HepG2 (cell line): Measurements from ENCODE around the gene OLFM2. TPM values are rescaled to one million over a fixed set of nuclear protein-coding genes. Genes with fewer than 3 reads are reported as not detected.
A peak's percentile ranks its signal among the peaks of the same experiment; 100 is the strongest.

Source experiments
- CREM ChIP-seq, 2 experiments: sonication (generic) in 1 of 2; formaldehyde crosslinking in 1 of 2; IDR thresholded peaks; 2 replicates each; pipeline versions ENCODE4 v1.4.0 to v1.6.1; 2016 to 2020; ENCODE audit warnings: antibody characterized with exemption in 1 of 2, mild to moderate bottlenecking in 1 of 2, missing genetic modification reagents in 1 of 2
- HMGA1 ChIP-seq: sonication (generic); formaldehyde crosslinking; conservative IDR thresholded peaks from 2 replicates; pipeline ENCODE4 v1.4.0; 2020; ENCODE audit warnings: missing genetic modification reagents
- KLF12 ChIP-seq: sonication (generic); formaldehyde crosslinking; IDR thresholded peaks from 2 replicates; pipeline ENCODE4 v1.4.0; 2020; ENCODE audit warnings: missing genetic modification reagents, borderline replicate concordance
- NCOA5 ChIP-seq: sonication (generic); formaldehyde crosslinking; IDR thresholded peaks from 2 replicates; pipeline ENCODE4 v1.4.0; 2020; ENCODE audit warnings: missing genetic modification reagents
- NR2C2 ChIP-seq: sonication (generic); formaldehyde crosslinking; IDR thresholded peaks from 2 replicates; pipeline ENCODE4 v1.4.0; 2020; ENCODE audit warnings: missing genetic modification reagents, mild to moderate bottlenecking, moderate library complexity, borderline replicate concordance
- polyA plus RNA-seq, 8 experiments: library from polyadenylated mRNA; depleted of rRNA in 3 of 8; stranded (reverse) in 7 of 8; unstranded in 1 of 8; fragments of >200 nt; fragmentation: Illumina TruSeq in 4 of 8; extraction: Trizol in 4 of 8; gene quantifications; 2 replicates each; pipeline versions ENCODE4 v1.2.1 to v1.2.3, GENCODE V29; 2011 to 2016; ENCODE audit warnings: low read depth in 4 of 8, missing spikeins in 1 of 8, mixed read lengths in 1 of 8; ENCODE audit not compliant: insufficient read depth in 1 of 8
- total RNA-seq, 5 experiments: library from RNA; depleted of rRNA; stranded (reverse); fragments of >200 nt; fragmentation: Illumina TruSeq; extraction: Trizol; gene quantifications; 2 replicates each; pipeline ENCODE4 v1.2.3, GENCODE V29; 2016; ENCODE audit warnings: low read depth in 1 of 5
- TF ChIP-seq, protein P1 (sequence below): sonication (generic); formaldehyde crosslinking; IDR thresholded peaks from 2 replicates; pipeline ENCODE4 v1.9.0; 2021; ENCODE audit warnings: mild to moderate bottlenecking, missing genetic modification reagents
- TF ChIP-seq, protein P2 (sequence below), 2 experiments: fragments of 450-650 bp in 1 of 2; sonication (generic) in 1 of 2; formaldehyde crosslinking; IDR thresholded peaks; 2 replicates each; pipeline versions ENCODE4 v1.5.0 to v1.8.0; 2020 to 2022; ENCODE audit warnings: mild to moderate bottlenecking in 1 of 2, missing genetic modification reagents in 1 of 2
- TF ChIP-seq, protein P3 (sequence below): sonication (generic); formaldehyde crosslinking; IDR thresholded peaks from 2 replicates; pipeline ENCODE4 v1.4.0; 2020; ENCODE audit warnings: missing genetic modification reagents, borderline replicate concordance
- TF ChIP-seq, protein P4 (sequence below): sonication (generic); formaldehyde crosslinking; IDR thresholded peaks from 2 replicates; pipeline ENCODE4 v1.5.1; 2020; ENCODE audit warnings: mild to moderate bottlenecking, missing genetic modification reagents, borderline replicate concordance

Gene OLFM2
- total and polyA plus RNA-seq, 2 of the 13 experiments (the other 11 are each of a cell fraction or from before 2014, with no cell fraction given), result 0.20 to 0.51 TPM

DNA sequence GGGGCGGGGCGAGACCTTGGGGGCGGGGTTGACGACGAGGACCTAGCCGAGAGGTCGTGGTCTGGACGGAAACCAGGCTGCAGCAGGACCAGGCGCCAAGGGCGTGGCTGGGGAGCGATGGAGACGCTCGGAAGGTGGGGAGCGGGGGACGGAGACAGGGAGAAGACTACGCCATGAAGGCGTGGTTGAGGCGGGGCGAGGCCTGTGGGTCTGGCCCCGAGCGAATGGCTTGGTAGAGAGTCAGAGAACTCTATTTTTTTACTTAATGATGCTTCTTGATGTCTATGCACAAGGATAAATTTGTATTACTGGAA, 116.8 kb downstream of the OLFM2 start (continued):
- TF ChIP-seq, protein P1, sequence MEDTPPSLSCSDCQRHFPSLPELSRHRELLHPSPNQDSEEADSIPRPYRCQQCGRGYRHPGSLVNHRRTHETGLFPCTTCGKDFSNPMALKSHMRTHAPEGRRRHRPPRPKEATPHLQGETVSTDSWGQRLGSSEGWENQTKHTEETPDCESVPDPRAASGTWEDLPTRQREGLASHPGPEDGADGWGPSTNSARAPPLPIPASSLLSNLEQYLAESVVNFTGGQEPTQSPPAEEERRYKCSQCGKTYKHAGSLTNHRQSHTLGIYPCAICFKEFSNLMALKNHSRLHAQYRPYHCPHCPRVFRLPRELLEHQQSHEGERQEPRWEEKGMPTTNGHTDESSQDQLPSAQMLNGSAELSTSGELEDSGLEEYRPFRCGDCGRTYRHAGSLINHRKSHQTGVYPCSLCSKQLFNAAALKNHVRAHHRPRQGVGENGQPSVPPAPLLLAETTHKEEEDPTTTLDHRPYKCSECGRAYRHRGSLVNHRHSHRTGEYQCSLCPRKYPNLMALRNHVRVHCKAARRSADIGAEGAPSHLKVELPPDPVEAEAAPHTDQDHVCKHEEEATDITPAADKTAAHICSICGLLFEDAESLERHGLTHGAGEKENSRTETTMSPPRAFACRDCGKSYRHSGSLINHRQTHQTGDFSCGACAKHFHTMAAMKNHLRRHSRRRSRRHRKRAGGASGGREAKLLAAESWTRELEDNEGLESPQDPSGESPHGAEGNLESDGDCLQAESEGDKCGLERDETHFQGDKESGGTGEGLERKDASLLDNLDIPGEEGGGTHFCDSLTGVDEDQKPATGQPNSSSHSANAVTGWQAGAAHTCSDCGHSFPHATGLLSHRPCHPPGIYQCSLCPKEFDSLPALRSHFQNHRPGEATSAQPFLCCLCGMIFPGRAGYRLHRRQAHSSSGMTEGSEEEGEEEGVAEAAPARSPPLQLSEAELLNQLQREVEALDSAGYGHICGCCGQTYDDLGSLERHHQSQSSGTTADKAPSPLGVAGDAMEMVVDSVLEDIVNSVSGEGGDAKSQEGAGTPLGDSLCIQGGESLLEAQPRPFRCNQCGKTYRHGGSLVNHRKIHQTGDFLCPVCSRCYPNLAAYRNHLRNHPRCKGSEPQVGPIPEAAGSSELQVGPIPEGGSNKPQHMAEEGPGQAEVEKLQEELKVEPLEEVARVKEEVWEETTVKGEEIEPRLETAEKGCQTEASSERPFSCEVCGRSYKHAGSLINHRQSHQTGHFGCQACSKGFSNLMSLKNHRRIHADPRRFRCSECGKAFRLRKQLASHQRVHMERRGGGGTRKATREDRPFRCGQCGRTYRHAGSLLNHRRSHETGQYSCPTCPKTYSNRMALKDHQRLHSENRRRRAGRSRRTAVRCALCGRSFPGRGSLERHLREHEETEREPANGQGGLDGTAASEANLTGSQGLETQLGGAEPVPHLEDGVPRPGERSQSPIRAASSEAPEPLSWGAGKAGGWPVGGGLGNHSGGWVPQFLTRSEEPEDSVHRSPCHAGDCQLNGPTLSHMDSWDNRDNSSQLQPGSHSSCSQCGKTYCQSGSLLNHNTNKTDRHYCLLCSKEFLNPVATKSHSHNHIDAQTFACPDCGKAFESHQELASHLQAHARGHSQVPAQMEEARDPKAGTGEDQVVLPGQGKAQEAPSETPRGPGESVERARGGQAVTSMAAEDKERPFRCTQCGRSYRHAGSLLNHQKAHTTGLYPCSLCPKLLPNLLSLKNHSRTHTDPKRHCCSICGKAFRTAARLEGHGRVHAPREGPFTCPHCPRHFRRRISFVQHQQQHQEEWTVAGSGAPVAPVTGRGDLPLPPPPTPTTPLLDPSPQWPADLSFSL (CRISPR knock-in tag), result no peak
- TF ChIP-seq KLF12 (CRISPR knock-in tag) (peak; percentile 75), CREM (IDR thresholded peaks at IDR 0.05) (no peak), CREM (CRISPR knock-in tag; IDR thresholded peaks at IDR 0.05) (no peak), HMGA1 (CRISPR knock-in tag) (no peak), NCOA5 (CRISPR knock-in tag) (no peak), NR2C2 (CRISPR knock-in tag) (no peak)
- TF ChIP-seq, protein P2, sequence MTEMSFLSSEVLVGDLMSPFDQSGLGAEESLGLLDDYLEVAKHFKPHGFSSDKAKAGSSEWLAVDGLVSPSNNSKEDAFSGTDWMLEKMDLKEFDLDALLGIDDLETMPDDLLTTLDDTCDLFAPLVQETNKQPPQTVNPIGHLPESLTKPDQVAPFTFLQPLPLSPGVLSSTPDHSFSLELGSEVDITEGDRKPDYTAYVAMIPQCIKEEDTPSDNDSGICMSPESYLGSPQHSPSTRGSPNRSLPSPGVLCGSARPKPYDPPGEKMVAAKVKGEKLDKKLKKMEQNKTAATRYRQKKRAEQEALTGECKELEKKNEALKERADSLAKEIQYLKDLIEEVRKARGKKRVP (CRISPR knock-in tag; IDR thresholded peaks at IDR 0.05), result no peak
- TF ChIP-seq, protein P3, sequence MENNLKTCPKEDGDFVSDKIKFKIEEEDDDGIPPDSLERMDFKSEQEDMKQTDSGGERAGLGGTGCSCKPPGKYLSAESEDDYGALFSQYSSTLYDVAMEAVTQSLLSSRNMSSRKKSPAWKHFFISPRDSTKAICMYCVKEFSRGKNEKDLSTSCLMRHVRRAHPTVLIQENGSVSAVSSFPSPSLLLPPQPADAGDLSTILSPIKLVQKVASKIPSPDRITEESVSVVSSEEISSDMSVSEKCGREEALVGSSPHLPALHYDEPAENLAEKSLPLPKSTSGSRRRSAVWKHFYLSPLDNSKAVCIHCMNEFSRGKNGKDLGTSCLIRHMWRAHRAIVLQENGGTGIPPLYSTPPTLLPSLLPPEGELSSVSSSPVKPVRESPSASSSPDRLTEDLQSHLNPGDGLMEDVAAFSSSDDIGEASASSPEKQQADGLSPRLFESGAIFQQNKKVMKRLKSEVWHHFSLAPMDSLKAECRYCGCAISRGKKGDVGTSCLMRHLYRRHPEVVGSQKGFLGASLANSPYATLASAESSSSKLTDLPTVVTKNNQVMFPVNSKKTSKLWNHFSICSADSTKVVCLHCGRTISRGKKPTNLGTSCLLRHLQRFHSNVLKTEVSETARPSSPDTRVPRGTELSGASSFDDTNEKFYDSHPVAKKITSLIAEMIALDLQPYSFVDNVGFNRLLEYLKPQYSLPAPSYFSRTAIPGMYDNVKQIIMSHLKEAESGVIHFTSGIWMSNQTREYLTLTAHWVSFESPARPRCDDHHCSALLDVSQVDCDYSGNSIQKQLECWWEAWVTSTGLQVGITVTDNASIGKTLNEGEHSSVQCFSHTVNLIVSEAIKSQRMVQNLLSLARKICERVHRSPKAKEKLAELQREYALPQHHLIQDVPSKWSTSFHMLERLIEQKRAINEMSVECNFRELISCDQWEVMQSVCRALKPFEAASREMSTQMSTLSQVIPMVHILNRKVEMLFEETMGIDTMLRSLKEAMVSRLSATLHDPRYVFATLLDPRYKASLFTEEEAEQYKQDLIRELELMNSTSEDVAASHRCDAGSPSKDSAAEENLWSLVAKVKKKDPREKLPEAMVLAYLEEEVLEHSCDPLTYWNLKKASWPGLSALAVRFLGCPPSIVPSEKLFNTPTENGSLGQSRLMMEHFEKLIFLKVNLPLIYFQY, result no peak
- TF ChIP-seq, protein P4, sequence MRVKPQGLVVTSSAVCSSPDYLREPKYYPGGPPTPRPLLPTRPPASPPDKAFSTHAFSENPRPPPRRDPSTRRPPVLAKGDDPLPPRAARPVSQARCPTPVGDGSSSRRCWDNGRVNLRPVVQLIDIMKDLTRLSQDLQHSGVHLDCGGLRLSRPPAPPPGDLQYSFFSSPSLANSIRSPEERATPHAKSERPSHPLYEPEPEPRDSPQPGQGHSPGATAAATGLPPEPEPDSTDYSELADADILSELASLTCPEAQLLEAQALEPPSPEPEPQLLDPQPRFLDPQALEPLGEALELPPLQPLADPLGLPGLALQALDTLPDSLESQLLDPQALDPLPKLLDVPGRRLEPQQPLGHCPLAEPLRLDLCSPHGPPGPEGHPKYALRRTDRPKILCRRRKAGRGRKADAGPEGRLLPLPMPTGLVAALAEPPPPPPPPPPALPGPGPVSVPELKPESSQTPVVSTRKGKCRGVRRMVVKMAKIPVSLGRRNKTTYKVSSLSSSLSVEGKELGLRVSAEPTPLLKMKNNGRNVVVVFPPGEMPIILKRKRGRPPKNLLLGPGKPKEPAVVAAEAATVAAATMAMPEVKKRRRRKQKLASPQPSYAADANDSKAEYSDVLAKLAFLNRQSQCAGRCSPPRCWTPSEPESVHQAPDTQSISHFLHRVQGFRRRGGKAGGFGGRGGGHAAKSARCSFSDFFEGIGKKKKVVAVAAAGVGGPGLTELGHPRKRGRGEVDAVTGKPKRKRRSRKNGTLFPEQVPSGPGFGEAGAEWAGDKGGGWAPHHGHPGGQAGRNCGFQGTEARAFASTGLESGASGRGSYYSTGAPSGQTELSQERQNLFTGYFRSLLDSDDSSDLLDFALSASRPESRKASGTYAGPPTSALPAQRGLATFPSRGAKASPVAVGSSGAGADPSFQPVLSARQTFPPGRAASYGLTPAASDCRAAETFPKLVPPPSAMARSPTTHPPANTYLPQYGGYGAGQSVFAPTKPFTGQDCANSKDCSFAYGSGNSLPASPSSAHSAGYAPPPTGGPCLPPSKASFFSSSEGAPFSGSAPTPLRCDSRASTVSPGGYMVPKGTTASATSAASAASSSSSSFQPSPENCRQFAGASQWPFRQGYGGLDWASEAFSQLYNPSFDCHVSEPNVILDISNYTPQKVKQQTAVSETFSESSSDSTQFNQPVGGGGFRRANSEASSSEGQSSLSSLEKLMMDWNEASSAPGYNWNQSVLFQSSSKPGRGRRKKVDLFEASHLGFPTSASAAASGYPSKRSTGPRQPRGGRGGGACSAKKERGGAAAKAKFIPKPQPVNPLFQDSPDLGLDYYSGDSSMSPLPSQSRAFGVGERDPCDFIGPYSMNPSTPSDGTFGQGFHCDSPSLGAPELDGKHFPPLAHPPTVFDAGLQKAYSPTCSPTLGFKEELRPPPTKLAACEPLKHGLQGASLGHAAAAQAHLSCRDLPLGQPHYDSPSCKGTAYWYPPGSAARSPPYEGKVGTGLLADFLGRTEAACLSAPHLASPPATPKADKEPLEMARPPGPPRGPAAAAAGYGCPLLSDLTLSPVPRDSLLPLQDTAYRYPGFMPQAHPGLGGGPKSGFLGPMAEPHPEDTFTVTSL (CRISPR knock-in tag), result no peak
